HG03575 (cell line): ENCODE measurements around the gene CBR3.

Source experiments
- ATAC-seq: cut with Tn5 transposase; IDR thresholded peaks from one replicate; pipeline ENCODE4 v1.9.1; 2021; ENCODE audit not compliant: unreplicated experiment, insufficient number of reproducible peaks, low FRiP score; ENCODE audit errors: extremely low read depth

Gene CBR3

GRCh38 chr21:36171741-36172331 is 37.0 kb downstream of the CBR3 start:
- no peak for ATAC-seq

GRCh38 chr21:36174780-36175179 is 39.9 kb downstream of the CBR3 start:
- no peak for ATAC-seq

DNA sequence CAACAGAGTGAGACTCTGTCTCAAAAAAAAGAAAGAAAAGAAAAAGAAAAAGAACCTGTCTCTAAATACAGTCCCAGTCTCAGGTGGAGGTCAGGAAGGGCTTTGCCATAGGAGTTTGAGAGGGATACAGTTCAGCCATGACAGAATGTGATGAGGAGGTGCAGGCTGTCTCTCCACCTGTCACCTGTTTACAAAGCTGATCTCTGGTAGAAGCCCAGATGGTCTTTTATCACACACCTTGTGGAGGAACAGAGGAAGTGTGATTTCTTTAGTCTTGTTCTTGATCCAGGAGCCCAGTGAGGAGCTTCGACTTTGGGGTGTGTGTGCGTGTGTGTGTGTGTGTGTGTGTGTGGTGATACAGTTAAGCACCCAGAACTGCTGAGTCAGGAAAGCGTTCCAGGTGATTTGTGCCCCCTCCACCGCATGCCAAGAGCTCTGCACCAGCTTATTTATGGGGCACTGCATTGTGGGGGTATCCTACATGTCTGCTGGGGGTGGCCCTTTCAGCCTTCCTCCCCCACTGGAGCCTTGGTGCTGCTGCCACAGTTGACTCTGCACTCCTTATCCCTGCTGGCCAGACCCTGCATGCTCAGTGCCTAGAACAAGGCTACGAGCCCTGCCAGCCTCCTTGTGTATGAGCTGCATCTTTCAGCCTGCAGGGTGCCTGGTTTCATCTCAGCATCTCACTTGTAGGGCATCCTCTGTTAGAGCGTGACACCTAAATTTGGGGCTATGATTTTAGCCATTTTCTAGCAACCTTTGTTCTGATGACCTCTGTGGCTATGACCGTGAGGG is 41.1 kb downstream of the CBR3 start:
- no peak for ATAC-seq

- no peak for ATAC-seq
Observed at GRCh38 chr21:36178349-36178748, 43.5 kb downstream of the CBR3 start.

DNA sequence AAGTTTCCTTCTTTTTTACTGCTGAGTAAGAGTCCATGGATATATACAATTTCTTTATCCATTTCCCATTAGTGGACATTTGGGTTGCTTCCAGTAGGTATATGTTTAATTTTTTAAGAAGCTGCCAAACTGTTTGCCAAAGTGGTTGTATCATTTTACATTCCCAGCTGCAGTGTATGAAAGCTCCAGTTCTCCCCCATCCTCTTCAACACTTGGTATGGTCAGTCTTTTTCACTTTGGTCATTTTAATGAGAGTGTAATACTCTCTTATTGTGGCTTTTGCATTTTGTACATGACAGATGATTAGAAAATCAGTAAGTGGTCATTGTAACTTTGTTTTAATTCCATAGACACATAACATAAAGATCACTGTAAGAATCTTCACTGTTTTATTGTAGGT is 44.3 kb downstream of the CBR3 start:
- no peak for ATAC-seq

GRCh38 chr21:36180963-36181362 is 46.1 kb downstream of the CBR3 start:
- ATAC-seq, result no peak

- no peak for ATAC-seq
Observed at GRCh38 chr21:36183144-36183795, 48.4 kb downstream of the CBR3 start.

GRCh38 chr21:36184545-36184944 is 49.7 kb downstream of the CBR3 start:
- no peak for ATAC-seq

DNA sequence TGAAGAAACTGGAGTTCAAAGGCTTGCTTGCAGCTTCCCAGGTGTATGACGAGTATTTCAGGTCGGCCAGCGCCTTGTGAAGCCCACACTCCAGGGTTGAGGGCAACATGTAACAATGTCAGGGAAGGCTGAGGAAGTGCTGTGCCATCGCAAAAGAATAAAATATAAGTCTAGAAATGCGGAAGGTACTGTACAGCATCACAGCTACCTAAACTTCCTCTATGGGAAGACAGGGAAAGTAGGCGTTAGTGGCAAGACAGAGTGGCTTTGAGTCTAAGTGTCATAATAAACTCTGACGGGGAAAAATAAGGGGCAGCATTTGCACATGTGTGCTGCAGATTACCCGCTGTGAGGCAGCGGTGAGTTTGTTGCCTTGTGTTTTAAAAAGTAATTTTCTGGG is 50.6 kb downstream of the CBR3 start:
- no peak for ATAC-seq

DNA sequence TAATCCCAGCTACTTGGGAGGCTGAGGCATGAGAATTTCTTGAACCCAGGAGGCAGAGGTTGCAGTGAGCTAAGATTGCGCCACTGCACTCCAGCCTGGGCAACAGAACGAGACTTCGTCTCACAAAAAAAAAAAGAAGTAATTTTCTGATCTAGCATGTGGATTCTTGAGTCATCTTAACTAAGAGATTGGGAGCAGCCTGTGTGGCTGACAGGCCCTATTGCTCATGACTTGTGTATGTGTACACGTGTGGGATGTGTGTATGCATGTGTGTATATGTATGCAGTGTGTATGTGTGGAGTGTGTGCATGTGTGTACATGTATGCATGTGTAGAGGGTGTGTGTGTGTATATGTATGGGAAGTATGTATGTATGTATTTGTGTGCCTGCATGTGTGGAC is 51.2 kb downstream of the CBR3 start:
- no peak for ATAC-seq

GRCh38 chr21:36186506-36187399 is 51.9 kb downstream of the CBR3 start:
- no peak for ATAC-seq

DNA sequence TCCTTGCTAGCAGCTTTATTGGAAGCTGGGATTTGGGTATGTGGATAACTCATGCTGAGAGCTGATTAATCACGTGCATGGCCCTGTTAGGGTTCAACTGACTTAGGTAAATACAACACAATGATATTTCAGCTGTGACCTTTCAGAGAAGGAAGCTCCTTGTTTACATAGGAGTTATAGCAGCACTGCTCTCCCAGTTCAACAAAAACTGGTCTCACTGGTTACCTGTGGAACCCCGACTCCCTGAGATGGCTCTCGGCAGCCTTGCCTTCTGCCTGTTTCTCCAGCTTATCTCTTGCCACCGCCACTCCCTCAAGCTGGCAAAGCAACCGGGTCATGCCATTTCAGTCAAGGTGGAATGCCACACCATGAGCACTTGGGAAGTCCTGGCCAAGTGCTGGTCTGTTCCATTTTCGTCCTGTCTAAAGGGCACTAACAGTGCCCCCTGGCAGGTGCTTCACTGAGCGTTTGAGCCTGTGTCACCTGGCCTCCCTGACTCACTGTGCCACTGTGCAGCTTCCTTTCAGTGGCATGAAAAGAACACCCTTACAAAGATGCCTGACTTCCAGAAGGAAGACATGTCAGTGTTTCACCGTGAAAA is 53.3 kb downstream of the CBR3 start:
- no peak for ATAC-seq

DNA sequence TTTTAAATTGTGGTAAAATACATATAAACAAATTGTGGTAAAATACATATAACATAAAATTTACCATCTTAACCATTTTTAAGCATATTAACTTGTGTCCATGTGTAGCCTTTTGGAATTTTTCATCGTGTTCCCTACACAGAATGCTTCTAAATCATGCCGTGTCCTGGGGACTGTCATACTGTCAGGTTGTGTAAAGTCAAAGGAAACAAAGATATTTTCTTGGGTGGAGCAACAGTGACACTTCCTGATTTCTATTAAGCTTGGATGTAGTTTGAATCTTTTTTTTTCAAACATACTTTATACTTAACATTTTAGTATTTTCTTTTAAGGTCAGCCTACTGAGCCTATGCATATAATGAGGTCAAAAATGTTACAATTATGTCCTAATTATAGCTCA is 54.1 kb downstream of the CBR3 start:
- ATAC-seq, result no peak

- ATAC-seq, result no peak
Observed at GRCh38 chr21:36190736-36191135, 55.9 kb downstream of the CBR3 start.

GRCh38 chr21:36193200-36193599 is 58.3 kb downstream of the CBR3 start:
- ATAC-seq, result no peak

- no peak for ATAC-seq
Observed at GRCh38 chr21:36194024-36194423, 59.1 kb downstream of the CBR3 start.

- ATAC-seq, result no peak
Observed at GRCh38 chr21:36195613-36196012, 60.7 kb downstream of the CBR3 start.
